GM03348 (cell line): ENCODE data around the gene ZNF354B.

Experiments
- DNase-seq: peaks from one replicate; pipeline ENCODE4 v3.0.0; 2012; ENCODE audit warnings: low spot score

Gene ZNF354B

DNA sequence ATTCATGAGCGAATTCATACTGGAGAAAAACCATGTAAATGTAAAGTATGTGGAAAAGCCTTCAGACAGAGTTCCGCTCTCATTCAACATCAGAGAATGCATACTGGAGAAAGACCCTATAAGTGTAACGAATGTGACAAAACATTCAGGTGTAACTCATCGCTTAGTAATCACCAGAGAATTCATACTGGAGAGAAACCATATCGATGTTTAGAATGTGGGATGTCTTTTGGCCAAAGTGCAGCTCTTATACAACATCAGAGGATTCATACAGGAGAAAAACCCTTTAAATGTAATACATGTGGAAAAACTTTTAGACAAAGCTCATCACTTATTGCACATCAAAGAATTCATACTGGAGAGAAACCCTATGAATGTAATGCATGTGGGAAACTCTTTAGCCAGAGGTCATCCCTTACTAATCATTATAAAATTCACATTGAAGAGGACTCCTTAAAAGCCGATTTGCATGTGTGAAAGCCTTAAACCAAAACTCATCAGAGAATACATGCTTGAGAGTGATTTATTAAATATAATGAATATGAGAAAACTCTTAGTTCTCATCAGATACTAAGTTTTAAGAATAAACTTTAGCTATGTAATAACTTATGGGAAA lies 24.2 kb downstream of the ZNF354B start:
- DNase-seq: no peak

DNA sequence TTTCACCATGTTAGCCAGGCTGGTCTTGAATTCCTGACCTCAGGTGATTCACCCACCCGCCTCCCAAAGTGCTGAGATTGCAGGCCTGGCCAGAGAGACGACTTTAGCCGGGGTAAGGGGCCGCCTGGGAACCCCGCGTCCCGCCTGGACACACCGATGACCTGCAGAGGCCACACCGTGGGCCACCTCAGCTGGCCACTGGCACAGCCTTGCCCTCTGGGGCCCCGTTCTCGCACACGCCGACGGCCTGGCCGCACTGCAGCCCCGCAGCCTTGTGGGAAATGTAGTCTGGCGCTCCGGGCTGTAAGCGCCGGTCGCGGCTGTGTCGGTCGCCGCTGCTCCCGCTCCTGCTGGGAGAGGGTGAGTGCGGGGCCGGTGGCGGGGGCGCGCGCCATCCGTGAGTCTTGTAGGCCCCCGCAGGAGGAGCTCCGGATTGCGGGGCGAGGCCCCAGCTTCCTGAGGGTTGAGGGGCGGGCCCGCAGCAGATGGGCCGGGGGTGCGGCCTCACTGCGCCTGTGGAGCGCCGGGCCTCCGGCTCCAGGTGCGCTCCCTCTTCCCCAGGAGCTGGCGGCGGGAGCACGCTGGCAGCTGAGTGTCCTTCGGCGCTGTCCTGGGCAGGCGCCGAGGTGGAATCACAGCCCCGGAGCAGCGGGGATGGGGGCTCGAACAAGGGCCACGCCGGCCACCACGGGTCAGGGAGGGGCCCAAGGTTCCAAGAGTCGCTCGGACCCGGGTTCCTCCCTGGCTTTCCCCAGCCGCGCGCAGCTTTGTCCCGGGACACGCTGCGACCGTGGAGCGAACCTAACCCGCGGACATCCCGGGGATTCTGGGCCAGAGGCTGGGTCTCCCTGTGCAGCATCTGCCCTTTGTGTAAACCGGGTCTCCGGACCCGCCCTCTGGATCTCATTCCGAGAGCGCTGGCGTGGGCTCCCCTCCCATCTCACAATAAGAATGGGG lies 36.1 kb downstream of the ZNF354B start, which contains the start of gene ZFP2:
TSS of gene ZFP2 (plus strand) at position 299 of the 957 bp plus-strand sequence. CDS start 35,401 bp downstream, outside the sequence.
- peak; percentile 78 for DNase-seq

DNA sequence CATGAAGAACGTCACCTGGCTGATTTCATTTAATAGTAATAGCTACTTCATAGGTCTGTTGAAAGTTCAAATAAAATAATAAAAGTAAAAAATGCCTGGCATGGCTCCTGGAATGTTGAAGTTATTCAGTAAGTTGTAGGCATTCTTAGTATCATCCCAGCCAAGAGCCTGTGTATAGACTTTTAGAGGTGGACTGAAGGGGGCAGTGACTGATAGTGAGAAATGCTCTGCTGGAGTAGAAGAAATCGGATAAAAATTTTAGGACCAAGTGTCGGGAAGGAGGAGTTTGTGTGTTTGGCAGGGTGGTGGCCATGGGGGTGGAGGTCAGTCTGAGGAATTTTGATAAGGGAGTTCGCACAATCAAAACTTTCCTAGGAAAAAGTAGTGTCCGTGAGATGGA lies 39.5 kb downstream of the ZNF354B start:
- no peak for DNase-seq

DNA sequence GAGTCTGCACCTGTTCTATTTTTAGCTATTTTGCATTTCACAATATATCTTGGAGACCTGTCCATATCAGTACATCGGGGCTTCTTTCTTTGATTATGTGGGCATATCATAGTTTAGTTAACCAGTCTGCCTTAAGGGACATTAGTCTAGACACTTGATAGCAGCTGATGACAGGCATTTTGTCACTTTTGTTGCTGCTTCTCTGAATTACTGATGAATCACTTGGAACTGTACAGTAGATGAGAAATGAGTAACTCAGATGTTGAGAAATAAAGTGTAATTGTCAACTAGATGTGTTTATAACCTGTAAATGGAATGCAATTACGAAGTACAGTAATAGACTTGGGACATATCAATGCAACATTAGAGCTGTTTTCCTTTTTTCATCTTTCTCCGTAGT lies 43.1 kb downstream of the ZNF354B start:
- no peak for DNase-seq

DNA sequence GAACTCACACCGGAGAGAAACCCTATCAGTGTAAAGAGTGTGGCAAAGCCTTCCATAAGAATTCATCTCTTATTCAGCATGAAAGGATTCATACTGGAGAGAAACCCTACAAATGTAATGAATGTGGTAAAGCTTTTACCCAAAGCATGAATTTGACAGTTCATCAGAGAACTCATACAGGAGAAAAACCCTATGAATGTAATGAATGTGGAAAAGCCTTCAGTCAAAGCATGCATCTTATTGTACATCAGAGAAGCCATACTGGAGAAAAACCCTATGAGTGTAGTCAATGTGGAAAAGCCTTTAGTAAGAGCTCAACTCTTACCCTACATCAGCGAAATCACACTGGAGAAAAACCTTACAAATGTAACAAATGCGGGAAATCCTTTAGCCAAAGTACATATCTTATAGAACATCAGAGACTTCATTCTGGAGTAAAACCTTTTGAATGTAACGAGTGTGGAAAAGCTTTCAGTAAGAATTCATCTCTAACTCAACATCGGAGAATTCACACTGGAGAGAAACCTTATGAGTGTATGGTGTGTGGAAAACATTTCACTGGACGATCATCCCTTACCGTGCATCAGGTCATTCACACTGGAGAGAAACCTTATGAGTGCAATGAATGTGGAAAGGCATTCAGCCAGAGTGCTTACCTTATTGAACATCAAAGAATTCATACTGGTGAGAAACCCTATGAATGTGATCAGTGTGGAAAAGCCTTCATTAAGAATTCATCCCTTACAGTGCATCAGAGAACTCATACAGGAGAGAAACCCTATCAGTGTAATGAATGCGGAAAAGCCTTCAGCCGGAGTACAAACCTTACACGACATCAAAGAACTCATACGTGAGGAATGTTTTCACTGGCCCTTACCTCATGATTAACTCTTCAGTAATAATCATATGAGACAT lies 72.3 kb downstream of the ZNF354B start:
- DNase-seq: no peak
